PC-9 (cell line): ENCODE data around the gene TBCD.

Source experiments
- CTCF ChIP-seq: fragments of 200-600 bp; sonication (generic); conservative IDR thresholded peaks from 2 replicates; pipeline ENCODE4 v1.6.1; 2017; ENCODE audit warnings: mixed run types, antibody characterized with exemption, mild to moderate bottlenecking, moderate library complexity
- EZH2 ChIP-seq: fragments of 200-600 bp; sonication (generic); IDR thresholded peaks from 2 replicates; pipeline ENCODE4 v1.8.0; 2017; ENCODE audit warnings: antibody characterized with exemption, low read depth

DNA sequence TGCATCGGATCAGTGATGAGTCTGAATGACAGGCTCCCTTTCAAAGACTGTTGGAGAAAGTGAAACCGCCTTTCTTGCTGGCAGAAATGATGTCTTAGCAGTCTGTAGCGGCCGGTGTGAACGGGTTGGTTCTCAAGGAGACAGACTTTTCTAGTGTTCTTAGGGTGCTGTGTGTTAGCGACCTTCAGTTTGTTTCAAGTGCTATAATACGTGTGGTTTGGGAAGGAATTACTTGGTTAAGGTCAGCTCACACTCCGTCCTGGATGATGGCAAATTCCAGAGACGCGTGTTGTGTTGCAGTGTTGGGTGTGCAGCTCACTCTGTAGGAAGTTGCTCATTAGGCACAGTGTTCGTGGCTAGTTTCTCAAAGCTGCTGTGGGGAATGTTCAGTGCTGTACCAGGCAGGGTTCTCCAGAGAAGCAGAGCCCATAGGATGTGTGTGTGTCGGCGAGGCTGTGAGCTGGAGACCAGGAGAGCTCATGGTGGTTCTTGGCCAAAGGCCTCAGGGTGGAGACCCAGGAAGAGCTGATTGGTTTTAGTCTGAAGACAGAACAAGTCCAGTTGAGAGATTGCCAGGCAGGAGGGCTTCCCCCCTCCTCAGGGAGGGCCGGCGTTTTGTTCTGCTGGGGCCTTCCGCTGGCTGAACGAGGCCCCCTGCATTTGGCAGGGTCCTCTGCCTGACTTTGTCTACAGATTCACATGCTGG, 50.4 kb downstream of the TBCD start:
- TF ChIP-seq EZH2 (no peak), CTCF (no peak)
